Testis (tissue), 3 donors: ENCODE data around the gene TCN1. TPM values are rescaled to one million over a fixed set of nuclear protein-coding genes. Genes with fewer than 3 reads are reported as not detected.
A peak's percentile ranks its signal among the peaks of the same experiment; 100 is the strongest.

Experiments
- DNase-seq: peaks from one replicate; pipeline ENCODE4 v3.0.0-alpha.2; 2019
- H3K27ac ChIP-seq, 2 donors: fragments of 200-600 bp; sonication (generic); one replicate each; pipeline ENCODE4 v1.5.1; 2019
- H3K27me3 ChIP-seq: fragments of 200-600 bp; sonication (generic); one replicate; pipeline ENCODE4 v1.5.1; 2019
- H3K36me3 ChIP-seq: fragments of 200-600 bp; sonication (generic); one replicate; pipeline ENCODE4 v1.5.1; 2017; ENCODE audit warnings: low read depth; ENCODE audit errors: missing control alignments
- H3K4me1 ChIP-seq: fragments of 200-600 bp; sonication (generic); one replicate; pipeline ENCODE4 v1.5.1; 2019
- H3K4me3 ChIP-seq, 2 donors: fragments of 200-600 bp; sonication (generic); one replicate each; pipeline ENCODE4 v1.5.1; 2017 to 2019
- H3K9me3 ChIP-seq: fragments of 200-600 bp; sonication (generic); one replicate; pipeline ENCODE4 v1.5.1; 2017
- POLR2A ChIP-seq: fragments of 450-650 bp; IDR thresholded peaks from one replicate; pipeline ENCODE4 v1.6.1; 2017; ENCODE audit warnings: antibody characterized with exemption, mild to moderate bottlenecking, moderate library complexity
- WGBS, 2 donors: methylation state at CpG; one replicate each; pipeline ENCODE4 v1.1.5; 2018; 5-methylcytosine and 5-hydroxymethylcytosine counted together
- intact Hi-C: fragments of 100-400 bp; cut with DNase I; formaldehyde crosslinking; loops from one replicate; pipeline ENCODE4 v1.15.1; 2023; ENCODE audit warnings: low total_unique reads
- polyA plus RNA-seq: library from polyadenylated mRNA; stranded (reverse); fragments of 350-450 nt; fragmentation: Illumina TruSeq; extraction: RNeasy Lipid Tissue Mini Kit (QIAGEN cat#74804); gene quantifications from one replicate; pipeline ENCODE4 v1.2.3, GENCODE V29; 2014; ENCODE audit warnings: low read depth, low replicate concordance; ENCODE audit not compliant: insufficient read depth
- total RNA-seq, 2 donors: library from RNA; depleted of rRNA; stranded (reverse); fragments of >200 nt; gene quantifications; one replicate each; pipeline ENCODE4 v1.2.3, GENCODE V29; 2016
- TF ChIP-seq, protein P1 (sequence below), 3 experiments: fragments of 450-650 bp in 2 of 3; fragments of 200-600 bp in 1 of 3; sonication (generic) in 1 of 3; IDR thresholded peaks; one replicate each; pipeline ENCODE4 v1.5.1; 2016 to 2019; ENCODE audit warnings: antibody characterized with exemption in 3 of 3, mild to moderate bottlenecking in 2 of 3, moderate library complexity in 1 of 3

The TCN1 gene
- total and polyA plus RNA-seq, 3 donors from 2014 or later = 1.1 to 4.3 (median 1.6) TPM

DNA sequence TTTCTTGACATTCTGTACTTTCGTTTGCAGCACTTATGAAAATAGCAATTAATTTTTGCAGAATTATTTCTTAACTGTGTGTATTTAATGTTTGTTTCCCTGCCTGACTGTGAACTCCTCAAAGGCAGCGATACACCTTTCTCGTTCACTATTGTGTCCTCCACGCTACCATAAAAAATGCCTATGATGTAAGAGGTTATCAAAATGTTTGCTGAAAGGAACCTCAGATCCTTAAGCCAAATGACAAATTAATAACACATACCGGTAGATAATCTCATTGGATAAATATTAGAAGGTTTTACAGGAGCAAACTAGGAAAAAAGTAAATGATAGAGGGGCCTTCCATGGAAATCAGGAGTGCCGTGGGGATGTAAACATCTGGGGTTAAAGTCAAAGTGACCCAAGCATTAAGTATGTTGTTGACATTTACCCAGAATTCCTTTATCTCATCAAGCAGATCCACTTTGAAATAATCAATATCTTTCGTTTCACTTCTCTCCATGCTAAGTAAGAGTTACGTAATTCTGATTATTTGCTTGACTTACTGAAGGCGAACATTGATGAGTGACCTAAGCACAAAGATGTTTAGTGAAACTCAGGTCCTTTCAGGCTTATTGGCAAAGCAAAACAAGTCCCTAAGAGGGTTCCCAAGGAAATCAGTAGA lies 9.7 kb upstream of the TCN1 start:
- Histone ChIP-seq H3K4me3 (no peak overlapping the region), H3K4me1 (no peaks in the 10 kb centered on the region), H3K27ac (no peak overlapping the region), H3K36me3 (no peaks in the 10 kb centered on the region), H3K27me3 (no peaks in the 10 kb centered on the region), H3K9me3 (no peaks in the 10 kb centered on the region)
- 88 to 92% methylated on average over 9 of the region's 9 CpGs for WGBS, 2 donors
- TF ChIP-seq, protein P1, sequence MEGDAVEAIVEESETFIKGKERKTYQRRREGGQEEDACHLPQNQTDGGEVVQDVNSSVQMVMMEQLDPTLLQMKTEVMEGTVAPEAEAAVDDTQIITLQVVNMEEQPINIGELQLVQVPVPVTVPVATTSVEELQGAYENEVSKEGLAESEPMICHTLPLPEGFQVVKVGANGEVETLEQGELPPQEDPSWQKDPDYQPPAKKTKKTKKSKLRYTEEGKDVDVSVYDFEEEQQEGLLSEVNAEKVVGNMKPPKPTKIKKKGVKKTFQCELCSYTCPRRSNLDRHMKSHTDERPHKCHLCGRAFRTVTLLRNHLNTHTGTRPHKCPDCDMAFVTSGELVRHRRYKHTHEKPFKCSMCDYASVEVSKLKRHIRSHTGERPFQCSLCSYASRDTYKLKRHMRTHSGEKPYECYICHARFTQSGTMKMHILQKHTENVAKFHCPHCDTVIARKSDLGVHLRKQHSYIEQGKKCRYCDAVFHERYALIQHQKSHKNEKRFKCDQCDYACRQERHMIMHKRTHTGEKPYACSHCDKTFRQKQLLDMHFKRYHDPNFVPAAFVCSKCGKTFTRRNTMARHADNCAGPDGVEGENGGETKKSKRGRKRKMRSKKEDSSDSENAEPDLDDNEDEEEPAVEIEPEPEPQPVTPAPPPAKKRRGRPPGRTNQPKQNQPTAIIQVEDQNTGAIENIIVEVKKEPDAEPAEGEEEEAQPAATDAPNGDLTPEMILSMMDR (IDR thresholded peaks at IDR 0.05) = no peak
- TF ChIP-seq POLR2A = no peak
- intact Hi-C loops = no loop called here
- DNase-seq = no peak

GRCh38 chr11:59872076-59872475 lies 5.8 kb upstream of the TCN1 start:
- intact Hi-C loops = no loop called here
- Histone ChIP-seq H3K36me3 (no peaks in the 10 kb centered on the region), H3K4me1 (no peaks in the 10 kb centered on the region), H3K9me3 (no peaks in the 10 kb centered on the region), H3K4me3 (no peak overlapping the region), H3K27ac (no peak overlapping the region), H3K27me3 (no peaks in the 10 kb centered on the region)
- no peak for TF ChIP-seq POLR2A
- TF ChIP-seq, protein P1 (IDR thresholded peaks at IDR 0.05) = no peak
- no peak for DNase-seq

GRCh38 chr11:59867946-59868345 lies 1.7 kb upstream of the TCN1 start:
- H3K36me3 ChIP-seq = no peaks in the 10 kb centered on the region
- no peaks in the 10 kb centered on the region for H3K27me3 ChIP-seq
- intact Hi-C loops = no loop called here
- H3K27ac ChIP-seq = no peak overlapping the region
- H3K9me3 ChIP-seq = no peaks in the 10 kb centered on the region
- peaks cover 6% of the 10 kb centered on the region for H3K4me1 ChIP-seq
- 78 to 94% methylated on average over 2 of the region's 2 CpGs for WGBS, 2 donors
- H3K4me3 ChIP-seq = no peak overlapping the region
- no peak for TF ChIP-seq POLR2A
- TF ChIP-seq, protein P1 (IDR thresholded peaks at IDR 0.05) = no peak
- no peak for DNase-seq

GRCh38 chr11:59866836-59867235 lies 549 bp upstream of the TCN1 start:
- TF ChIP-seq, protein P1 (IDR thresholded peaks at IDR 0.05) = no peak
- TF ChIP-seq POLR2A = no peak
- intact Hi-C loops = no loop called here

GRCh38 chr11:59865031-59865430 lies 1.3 kb downstream of the TCN1 start:
- Histone ChIP-seq H3K4me1 (peaks cover 6% of the 10 kb centered on the region), H3K27me3 (no peaks in the 10 kb centered on the region), H3K4me3 (no peak overlapping the region), H3K36me3 (no peaks in the 10 kb centered on the region), H3K27ac (peak overlapping the region; percentile 46 to 50), H3K9me3 (no peaks in the 10 kb centered on the region)
- 59 to 70% methylated on average over 1 of the region's 1 CpG for WGBS, 2 donors
- peak; percentile 23 for DNase-seq
- TF ChIP-seq, protein P1 (IDR thresholded peaks at IDR 0.05) = no peak
- TF ChIP-seq POLR2A = no peak
- intact Hi-C loops = no loop called here

More at GRCh38 chr11:59866836-59867235, 549 bp upstream of the TCN1 start:
- 59 to 78% methylated on average over 1 of the region's 1 CpG for WGBS, 2 donors
- Histone ChIP-seq H3K27me3 (no peaks in the 10 kb centered on the region), H3K36me3 (no peaks in the 10 kb centered on the region), H3K4me1 (peaks cover 6% of the 10 kb centered on the region), H3K9me3 (no peaks in the 10 kb centered on the region), H3K4me3 (no peak overlapping the region), H3K27ac (no peak overlapping the region)
- DNase-seq = no peak
